SK-N-SH treated with all-trans-retinoic acid at 6 μM for 48 hours (cell line): Measurements from ENCODE around the gene FRMD4A.

Experiments
- ATAC-seq: fragments of 200-7000 bp; cut with Tn5 transposase; 3 replicates; pipeline ENCODE4 v1.9.1; 2020; ENCODE audit warnings: mild to moderate bottlenecking, moderate library complexity
- ARNTL ChIP-seq: fragments of 450-650 bp; formaldehyde crosslinking; IDR thresholded peaks from 2 replicates; pipeline ENCODE4 v1.5.0; 2020; ENCODE audit warnings: low read depth, mild to moderate bottlenecking, moderate library complexity, borderline replicate concordance
- BACH2 ChIP-seq: fragments of 250-450 bp; sonication (Bioruptor Pico); IDR thresholded peaks from 2 replicates; pipeline ENCODE4 v1.9.0; 2021; ENCODE audit warnings: mild to moderate bottlenecking, borderline replicate concordance
- CSDC2 ChIP-seq: fragments of 250-450 bp; sonication (Bioruptor Pico); IDR thresholded peaks from 2 replicates; pipeline ENCODE4 v1.5.0; 2020; ENCODE audit warnings: mild to moderate bottlenecking, moderate library complexity
- ESRRG ChIP-seq: fragments of 250-450 bp; sonication (Bioruptor Pico); IDR thresholded peaks from 2 replicates; pipeline ENCODE4 v1.6.1; 2021; ENCODE audit warnings: mild to moderate bottlenecking
- GLIS3 ChIP-seq: fragments of 250-450 bp; sonication (Bioruptor Pico); IDR thresholded peaks from 2 replicates; pipeline ENCODE4 v1.5.0; 2020; ENCODE audit warnings: mild to moderate bottlenecking, moderate library complexity
- ISL1 ChIP-seq: fragments of 250-450 bp; sonication (Bioruptor Pico); IDR thresholded peaks from 2 replicates; pipeline ENCODE4 v2.1.2; 2022; ENCODE audit warnings: mild to moderate bottlenecking, moderate library complexity
- OSR1 ChIP-seq: fragments of 250-450 bp; sonication (Bioruptor Pico); IDR thresholded peaks from 2 replicates; pipeline ENCODE4 v1.8.0; 2022; ENCODE audit warnings: moderate library complexity, mild to moderate bottlenecking, inconsistent platforms
- PPARA ChIP-seq: fragments of 250-450 bp; sonication (Bioruptor Pico); IDR thresholded peaks from 2 replicates; pipeline ENCODE4 v1.5.0; 2020; ENCODE audit warnings: mild to moderate bottlenecking, borderline replicate concordance
- RARB ChIP-seq: fragments of 250-450 bp; sonication (Bioruptor Pico); IDR thresholded peaks from 2 replicates; pipeline ENCODE4 v1.8.0; 2021; ENCODE audit warnings: mild to moderate bottlenecking, moderate library complexity
- SNAI2 ChIP-seq: fragments of 250-450 bp; sonication (Bioruptor Pico); IDR thresholded peaks from 2 replicates; pipeline ENCODE4 v1.5.0; 2020; ENCODE audit warnings: mild to moderate bottlenecking, moderate library complexity
- TCF4 ChIP-seq: fragments of 250-450 bp; sonication (Bioruptor Pico); IDR thresholded peaks from 2 replicates; pipeline ENCODE4 v1.8.0; 2021; ENCODE audit warnings: mild to moderate bottlenecking, moderate library complexity, borderline replicate concordance
- TOX ChIP-seq: fragments of 250-450 bp; sonication (Bioruptor Pico); IDR thresholded peaks from 2 replicates; pipeline ENCODE4 v1.8.0; 2021; ENCODE audit warnings: mild to moderate bottlenecking, moderate library complexity, borderline replicate concordance
- ZC3H10 ChIP-seq: fragments of 250-450 bp; sonication (Bioruptor Pico); IDR thresholded peaks from 2 replicates; pipeline ENCODE4 v1.5.1; 2021; ENCODE audit warnings: mild to moderate bottlenecking, moderate library complexity
- ZFP3 ChIP-seq: fragments of 250-450 bp; sonication (Bioruptor Pico); IDR thresholded peaks from 2 replicates; pipeline ENCODE4 v1.5.0; 2020; ENCODE audit warnings: mild to moderate bottlenecking, moderate library complexity
- ZFP30 ChIP-seq: fragments of 450-650 bp; formaldehyde crosslinking; IDR thresholded peaks from 2 replicates; pipeline ENCODE4 v1.5.0; 2022; ENCODE audit warnings: mild to moderate bottlenecking, moderate library complexity
- ZNF565 ChIP-seq: fragments of 450-650 bp; formaldehyde crosslinking; conservative IDR thresholded peaks from 2 replicates; pipeline ENCODE4 v1.5.0; 2020; ENCODE audit warnings: low read depth, mild to moderate bottlenecking, moderate library complexity
- ZNF70 ChIP-seq: fragments of 450-650 bp; formaldehyde crosslinking; IDR thresholded peaks from 2 replicates; pipeline ENCODE4 v1.5.0; 2020; ENCODE audit warnings: mild to moderate bottlenecking, moderate library complexity
- ZNF8 ChIP-seq: fragments of 450-650 bp; formaldehyde crosslinking; IDR thresholded peaks from 2 replicates; pipeline ENCODE4 v1.5.0; 2020; ENCODE audit warnings: mild to moderate bottlenecking, moderate library complexity
- TF ChIP-seq, protein P1 (sequence below): fragments of 250-450 bp; sonication (Bioruptor Pico); IDR thresholded peaks from 2 replicates; pipeline ENCODE4 v1.5.0; 2020; ENCODE audit warnings: mild to moderate bottlenecking, moderate library complexity
- TF ChIP-seq, protein P2 (sequence below): fragments of 250-450 bp; sonication (Bioruptor Pico); IDR thresholded peaks from 2 replicates; pipeline ENCODE4 v1.5.1; 2020; ENCODE audit warnings: low read depth, mild to moderate bottlenecking, moderate library complexity
- TF ChIP-seq, protein P3 (sequence below): fragments of 250-450 bp; sonication (Bioruptor Pico); IDR thresholded peaks from 2 replicates; pipeline ENCODE4 v1.8.0; 2020; ENCODE audit warnings: mild to moderate bottlenecking, moderate library complexity, borderline replicate concordance
- TF ChIP-seq, protein P4 (sequence below): fragments of 250-450 bp; sonication (Bioruptor Pico); IDR thresholded peaks from 2 replicates; pipeline ENCODE4 v1.5.1; 2021; ENCODE audit warnings: mild to moderate bottlenecking, moderate library complexity

The FRMD4A gene

DNA sequence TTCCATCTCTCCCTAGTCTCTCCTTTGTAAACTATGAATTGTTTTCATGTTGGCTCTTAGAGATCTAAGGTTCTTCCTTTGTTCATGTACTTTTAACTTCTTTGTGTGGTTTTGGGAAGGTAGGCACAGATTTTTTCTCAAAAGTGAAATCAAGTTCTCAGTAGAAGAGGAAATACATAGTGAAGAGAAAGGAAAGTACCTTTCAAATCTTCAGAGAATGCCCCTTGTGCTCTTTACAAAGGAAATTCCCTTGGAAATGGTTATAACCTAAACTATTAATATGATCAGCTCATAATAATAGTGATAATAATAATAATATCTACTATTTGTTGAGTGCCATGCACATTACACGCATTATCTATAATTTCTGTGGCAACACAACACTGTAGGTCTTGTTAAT lies 425.4 kb downstream of the FRMD4A start (continued):
- TF ChIP-seq, protein P1, sequence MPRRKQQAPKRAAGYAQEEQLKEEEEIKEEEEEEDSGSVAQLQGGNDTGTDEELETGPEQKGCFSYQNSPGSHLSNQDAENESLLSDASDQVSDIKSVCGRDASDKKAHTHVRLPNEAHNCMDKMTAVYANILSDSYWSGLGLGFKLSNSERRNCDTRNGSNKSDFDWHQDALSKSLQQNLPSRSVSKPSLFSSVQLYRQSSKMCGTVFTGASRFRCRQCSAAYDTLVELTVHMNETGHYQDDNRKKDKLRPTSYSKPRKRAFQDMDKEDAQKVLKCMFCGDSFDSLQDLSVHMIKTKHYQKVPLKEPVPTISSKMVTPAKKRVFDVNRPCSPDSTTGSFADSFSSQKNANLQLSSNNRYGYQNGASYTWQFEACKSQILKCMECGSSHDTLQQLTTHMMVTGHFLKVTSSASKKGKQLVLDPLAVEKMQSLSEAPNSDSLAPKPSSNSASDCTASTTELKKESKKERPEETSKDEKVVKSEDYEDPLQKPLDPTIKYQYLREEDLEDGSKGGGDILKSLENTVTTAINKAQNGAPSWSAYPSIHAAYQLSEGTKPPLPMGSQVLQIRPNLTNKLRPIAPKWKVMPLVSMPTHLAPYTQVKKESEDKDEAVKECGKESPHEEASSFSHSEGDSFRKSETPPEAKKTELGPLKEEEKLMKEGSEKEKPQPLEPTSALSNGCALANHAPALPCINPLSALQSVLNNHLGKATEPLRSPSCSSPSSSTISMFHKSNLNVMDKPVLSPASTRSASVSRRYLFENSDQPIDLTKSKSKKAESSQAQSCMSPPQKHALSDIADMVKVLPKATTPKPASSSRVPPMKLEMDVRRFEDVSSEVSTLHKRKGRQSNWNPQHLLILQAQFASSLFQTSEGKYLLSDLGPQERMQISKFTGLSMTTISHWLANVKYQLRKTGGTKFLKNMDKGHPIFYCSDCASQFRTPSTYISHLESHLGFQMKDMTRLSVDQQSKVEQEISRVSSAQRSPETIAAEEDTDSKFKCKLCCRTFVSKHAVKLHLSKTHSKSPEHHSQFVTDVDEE (CRISPR knock-in tag), result no peak
- no peak for TF ChIP-seq ARNTL (CRISPR knock-in tag)

DNA sequence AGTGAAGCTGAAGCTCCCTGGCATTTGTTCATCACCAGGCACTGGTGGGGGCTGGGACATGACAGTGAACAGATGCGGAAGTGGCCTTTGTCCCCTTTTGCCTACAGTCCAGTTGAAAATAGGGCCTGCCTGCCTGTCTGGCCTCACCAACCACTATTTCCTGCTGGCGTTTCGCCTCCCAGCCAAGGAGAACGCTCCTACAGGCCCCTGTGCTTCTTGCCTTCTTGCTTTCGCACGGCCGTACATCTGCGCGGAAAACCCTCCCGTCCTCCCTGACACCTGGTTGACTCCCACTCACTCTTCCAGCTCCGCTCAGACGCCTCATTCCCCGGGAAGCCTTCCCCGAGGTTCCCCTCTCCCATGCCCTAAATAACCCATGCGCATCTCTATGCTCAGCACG lies 426.7 kb downstream of the FRMD4A start:
- TF ChIP-seq ESRRG (CRISPR knock-in tag) (no peak), ZNF8 (CRISPR knock-in tag) (no peak), ZNF70 (CRISPR knock-in tag) (no peak), ZNF565 (CRISPR knock-in tag) (no peak), ISL1 (CRISPR knock-in tag) (no peak), ZC3H10 (CRISPR knock-in tag) (no peak), OSR1 (CRISPR knock-in tag) (no peak), BACH2 (CRISPR knock-in tag) (no peak), PPARA (CRISPR knock-in tag) (no peak), SNAI2 (CRISPR knock-in tag) (no peak), ARNTL (CRISPR knock-in tag) (no peak), TOX (CRISPR knock-in tag) (no peak), TCF4 (CRISPR knock-in tag) (no peak), ZFP30 (CRISPR knock-in tag) (no peak), ZFP3 (CRISPR knock-in tag) (no peak)
- TF ChIP-seq, protein P2, sequence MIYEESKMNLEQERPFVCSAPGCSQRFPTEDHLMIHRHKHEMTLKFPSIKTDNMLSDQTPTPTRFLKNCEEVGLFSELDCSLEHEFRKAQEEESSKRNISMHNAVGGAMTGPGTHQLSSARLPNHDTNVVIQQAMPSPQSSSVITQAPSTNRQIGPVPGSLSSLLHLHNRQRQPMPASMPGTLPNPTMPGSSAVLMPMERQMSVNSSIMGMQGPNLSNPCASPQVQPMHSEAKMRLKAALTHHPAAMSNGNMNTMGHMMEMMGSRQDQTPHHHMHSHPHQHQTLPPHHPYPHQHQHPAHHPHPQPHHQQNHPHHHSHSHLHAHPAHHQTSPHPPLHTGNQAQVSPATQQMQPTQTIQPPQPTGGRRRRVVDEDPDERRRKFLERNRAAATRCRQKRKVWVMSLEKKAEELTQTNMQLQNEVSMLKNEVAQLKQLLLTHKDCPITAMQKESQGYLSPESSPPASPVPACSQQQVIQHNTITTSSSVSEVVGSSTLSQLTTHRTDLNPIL (CRISPR knock-in tag), result no peak
- TF ChIP-seq, protein P1 (CRISPR knock-in tag), result no peak
- TF ChIP-seq, protein P3, sequence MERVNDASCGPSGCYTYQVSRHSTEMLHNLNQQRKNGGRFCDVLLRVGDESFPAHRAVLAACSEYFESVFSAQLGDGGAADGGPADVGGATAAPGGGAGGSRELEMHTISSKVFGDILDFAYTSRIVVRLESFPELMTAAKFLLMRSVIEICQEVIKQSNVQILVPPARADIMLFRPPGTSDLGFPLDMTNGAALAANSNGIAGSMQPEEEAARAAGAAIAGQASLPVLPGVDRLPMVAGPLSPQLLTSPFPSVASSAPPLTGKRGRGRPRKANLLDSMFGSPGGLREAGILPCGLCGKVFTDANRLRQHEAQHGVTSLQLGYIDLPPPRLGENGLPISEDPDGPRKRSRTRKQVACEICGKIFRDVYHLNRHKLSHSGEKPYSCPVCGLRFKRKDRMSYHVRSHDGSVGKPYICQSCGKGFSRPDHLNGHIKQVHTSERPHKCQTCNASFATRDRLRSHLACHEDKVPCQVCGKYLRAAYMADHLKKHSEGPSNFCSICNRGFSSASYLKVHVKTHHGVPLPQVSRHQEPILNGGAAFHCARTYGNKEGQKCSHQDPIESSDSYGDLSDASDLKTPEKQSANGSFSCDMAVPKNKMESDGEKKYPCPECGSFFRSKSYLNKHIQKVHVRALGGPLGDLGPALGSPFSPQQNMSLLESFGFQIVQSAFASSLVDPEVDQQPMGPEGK (CRISPR knock-in tag), result no peak
- no peak for ATAC-seq

DNA sequence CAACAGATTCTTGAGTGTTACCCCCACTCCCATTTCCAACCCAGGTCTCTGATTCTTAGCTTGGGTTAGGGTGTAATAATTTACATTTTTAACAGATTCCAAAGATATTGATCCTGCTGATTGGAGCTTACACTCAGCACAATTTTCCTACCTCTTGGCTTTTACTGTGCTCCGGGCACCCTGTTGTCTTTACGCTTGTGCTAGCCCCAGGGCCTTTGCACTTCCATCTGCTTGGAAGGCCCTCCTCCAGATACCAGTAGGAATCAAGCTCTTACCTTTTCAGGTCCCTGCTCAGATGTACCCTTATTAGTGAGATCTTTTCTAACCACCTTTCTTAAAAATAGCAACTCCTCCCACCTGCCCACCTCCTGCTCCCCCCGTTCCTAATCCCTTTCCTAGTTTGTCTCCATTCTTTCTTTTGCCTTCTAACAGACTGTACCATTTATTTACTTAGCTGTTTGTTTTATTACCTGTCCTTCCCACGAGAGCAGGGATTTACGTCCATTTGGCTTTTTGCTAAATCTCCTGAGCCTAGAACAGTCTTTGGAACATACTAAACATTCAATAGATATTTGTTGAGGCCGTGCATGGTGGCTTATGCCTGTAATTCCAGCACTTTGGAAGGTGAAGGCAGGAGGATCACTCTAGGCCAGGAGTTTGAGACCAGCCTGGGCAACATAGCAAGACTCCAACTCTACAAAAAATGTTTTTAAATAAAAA lies 427.7 kb downstream of the FRMD4A start:
- no peak for ATAC-seq
- TF ChIP-seq ARNTL (CRISPR knock-in tag) (no peak), CSDC2 (CRISPR knock-in tag) (no peak), GLIS3 (CRISPR knock-in tag) (no peak), PPARA (CRISPR knock-in tag) (no peak), BACH2 (CRISPR knock-in tag) (no peak), RARB (CRISPR knock-in tag) (no peak), TOX (CRISPR knock-in tag) (no peak), ZNF565 (CRISPR knock-in tag) (no peak), ZFP30 (CRISPR knock-in tag) (no peak), OSR1 (CRISPR knock-in tag) (no peak), ZC3H10 (CRISPR knock-in tag) (no peak), ESRRG (CRISPR knock-in tag) (no peak), ZNF8 (CRISPR knock-in tag) (no peak), ZNF70 (CRISPR knock-in tag) (no peak)
- TF ChIP-seq, protein P1 (CRISPR knock-in tag), result no peak
- TF ChIP-seq, protein P4, sequence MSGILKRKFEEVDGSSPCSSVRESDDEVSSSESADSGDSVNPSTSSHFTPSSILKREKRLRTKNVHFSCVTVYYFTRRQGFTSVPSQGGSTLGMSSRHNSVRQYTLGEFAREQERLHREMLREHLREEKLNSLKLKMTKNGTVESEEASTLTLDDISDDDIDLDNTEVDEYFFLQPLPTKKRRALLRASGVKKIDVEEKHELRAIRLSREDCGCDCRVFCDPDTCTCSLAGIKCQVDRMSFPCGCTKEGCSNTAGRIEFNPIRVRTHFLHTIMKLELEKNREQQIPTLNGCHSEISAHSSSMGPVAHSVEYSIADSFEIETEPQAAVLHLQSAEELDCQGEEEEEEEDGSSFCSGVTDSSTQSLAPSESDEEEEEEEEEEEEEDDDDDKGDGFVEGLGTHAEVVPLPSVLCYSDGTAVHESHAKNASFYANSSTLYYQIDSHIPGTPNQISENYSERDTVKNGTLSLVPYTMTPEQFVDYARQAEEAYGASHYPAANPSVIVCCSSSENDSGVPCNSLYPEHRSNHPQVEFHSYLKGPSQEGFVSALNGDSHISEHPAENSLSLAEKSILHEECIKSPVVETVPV, result no peak
